HG03196 (cell line): Measurements from ENCODE around the gene DDX21.
"Not testable (repeated sequence)": the region's sequence is repeated elsewhere in the genome, so short reads cannot be mapped to it uniquely, and the experiment has no call there.

Experiments
- ATAC-seq: cut with Tn5 transposase; IDR thresholded peaks from one replicate; pipeline ENCODE4 v1.9.1; 2021; ENCODE audit not compliant: unreplicated experiment

The DDX21 gene

DNA sequence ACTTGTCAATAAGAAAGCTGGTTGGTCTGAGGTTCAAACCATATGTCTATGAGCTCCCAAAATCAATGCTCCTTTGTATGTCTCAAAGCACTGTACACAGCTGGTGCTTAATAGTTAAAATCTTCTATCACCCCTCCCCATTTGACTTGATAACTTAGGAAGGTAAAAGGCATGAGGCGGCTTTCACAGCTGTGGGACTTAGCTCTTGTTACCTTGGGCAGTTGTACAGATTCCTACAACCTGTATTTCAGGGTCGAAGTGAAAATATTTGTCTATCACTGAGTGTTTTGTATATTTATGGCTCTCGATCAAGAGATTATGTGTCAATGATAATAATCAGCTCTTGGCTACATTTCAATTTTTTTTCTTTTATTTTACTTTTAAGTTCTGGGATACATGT is 31.6 kb downstream of the DDX21 start:
- no peak for ATAC-seq

DNA sequence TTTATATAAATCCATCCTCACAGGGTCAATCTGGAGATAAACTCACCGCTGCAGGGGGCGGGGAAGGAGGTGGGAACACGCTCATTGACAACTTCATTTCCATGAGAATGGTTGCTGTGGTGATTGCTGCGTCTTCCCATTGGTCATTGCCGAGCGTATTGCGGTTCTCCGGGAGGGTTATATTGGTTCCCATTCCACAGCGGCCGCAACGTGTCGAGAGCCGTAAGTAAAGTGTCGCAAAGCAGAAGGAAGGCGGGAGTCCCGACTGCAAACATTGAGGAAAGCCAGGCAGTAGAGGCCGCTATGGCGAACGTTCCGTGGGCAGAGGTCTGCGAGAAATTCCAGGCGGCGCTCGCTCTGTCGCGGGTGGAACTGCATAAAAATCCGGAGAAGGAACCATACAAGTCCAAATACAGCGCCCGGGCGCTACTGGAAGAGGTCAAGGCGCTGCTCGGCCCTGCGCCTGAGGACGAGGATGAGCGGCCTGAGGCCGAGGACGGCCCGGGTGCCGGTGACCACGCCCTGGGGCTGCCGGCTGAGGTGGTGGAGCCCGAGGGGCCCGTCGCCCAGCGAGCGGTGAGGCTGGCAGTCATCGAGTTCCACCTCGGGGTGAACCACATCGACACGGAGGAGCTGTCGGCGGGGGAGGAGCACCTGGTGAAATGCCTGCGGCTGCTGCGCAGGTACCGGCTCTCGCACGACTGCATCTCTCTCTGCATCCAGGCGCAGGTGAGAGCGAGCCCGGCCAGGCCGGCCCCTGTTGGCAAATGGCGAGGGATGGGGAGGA is 32.8 kb downstream of the DDX21 start, which contains the start of gene KIFBP:
KIFBP (plus strand) TSS at position 274 of the 787 bp plus-strand sequence; CDS start at position 304, 30 bp downstream.
- ATAC-seq, result peak; percentile 81

DNA sequence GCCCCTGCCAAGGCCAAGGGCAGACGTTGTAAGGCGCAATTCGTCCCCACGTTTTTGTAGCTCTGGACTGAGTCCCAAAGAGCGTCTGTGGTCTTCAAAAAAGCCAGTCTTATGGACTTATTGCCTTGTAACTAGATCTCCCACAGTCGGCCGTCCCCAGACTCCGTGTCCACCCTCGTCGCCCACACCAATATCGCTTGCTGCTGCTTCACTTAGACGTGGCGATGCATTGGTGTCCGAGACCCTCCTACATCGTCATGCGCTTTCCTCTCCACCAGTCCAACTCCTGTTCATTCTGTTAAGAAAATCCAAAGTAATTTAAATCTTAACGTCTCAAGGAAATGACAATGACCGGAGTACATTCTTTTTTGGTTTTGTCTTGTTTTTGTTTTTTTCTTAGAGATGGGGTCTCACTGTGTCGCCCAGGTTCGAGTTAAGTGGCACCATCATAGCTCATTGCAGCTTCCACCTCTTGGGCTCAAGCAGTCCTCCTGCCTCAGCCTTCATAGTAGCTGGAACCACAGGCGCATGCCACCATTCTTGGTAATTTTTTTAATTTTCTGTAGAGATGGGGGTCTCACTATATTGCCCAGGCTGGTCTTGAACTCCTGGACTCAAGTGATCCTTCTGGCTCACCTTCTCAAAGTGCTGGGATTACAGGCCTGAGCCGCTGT is 33.5 kb downstream of the DDX21 start:
- ATAC-seq, result peak; percentile 1

DNA sequence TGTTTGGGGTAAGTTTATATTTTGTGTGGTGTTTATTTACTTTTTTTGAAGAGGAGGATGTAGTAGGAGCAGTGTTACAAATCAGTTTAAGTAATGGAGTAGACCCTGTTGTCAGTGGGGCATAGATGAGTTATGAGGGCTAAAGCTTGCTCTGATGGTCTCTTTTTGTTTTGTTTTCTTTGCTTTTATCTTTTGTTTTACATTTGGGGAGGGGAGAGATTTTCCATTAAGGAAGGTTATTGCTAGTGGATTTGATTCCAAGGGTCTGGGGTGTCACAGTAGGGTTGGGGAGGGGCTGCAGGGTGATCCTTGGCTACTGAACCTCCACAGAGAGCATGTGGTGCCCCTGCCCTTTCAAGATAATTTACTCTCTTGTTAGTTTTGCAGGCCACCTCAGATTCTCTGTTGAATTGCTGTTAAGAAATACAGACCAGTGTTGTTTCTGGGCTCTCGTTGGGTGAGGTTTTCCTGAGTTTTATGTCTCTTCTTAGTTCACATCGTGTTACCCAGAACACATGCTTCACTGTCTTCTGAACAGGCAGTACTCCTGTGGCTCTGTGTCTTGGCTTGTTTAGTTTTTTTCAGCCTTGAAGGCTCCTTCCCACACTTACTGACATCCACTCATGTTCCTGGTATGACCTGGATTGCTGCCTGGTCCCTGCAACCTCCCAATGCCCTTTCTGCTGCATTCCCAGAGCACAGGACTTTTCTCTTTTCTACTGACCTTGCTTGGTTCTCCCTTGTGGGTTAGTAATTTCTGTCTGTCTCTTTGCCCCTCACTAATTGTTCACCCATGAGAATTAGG is 36.9 kb downstream of the DDX21 start:
- no peak for ATAC-seq

DNA sequence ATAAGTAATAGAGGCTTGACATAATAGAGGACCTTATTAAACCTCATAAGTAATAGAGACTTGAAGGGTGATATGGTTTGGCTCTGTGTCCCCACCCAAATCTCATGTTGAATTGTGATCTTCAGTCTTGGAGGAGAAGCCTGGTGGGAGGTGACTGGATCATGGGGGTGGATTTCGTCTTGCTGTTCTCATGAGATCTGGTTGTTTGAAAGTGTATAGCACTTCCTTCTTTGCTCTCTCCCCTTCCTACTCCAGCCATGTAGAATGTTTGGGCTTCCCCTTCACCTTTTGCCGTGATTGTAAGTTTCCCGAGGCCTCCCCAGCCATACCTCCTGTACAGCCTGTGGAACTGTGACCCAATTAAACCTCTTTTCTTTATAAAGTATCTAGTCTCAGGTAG is 41.2 kb downstream of the DDX21 start:
- ATAC-seq, result peak; percentile 16

DNA sequence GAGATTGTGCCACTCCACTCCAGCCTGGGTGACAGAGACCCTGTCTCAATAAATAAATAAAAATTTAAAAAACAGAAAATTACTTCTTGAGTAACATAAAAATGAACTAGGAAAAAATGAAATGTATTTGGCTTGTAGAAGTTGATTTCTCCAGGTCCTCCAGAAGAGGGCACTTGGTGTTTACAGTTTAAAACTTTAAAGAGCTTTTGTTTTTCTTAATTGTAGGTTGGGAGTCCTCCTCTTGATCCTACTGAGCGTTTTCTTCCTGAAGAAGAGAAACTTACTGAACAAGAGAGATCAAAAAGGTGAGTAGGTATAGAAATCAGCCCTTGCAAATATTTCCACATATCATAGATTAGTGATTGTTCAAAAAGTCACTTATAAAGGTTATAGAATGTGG is 48.9 kb downstream of the DDX21 start:
- ATAC-seq, result no peak

DNA sequence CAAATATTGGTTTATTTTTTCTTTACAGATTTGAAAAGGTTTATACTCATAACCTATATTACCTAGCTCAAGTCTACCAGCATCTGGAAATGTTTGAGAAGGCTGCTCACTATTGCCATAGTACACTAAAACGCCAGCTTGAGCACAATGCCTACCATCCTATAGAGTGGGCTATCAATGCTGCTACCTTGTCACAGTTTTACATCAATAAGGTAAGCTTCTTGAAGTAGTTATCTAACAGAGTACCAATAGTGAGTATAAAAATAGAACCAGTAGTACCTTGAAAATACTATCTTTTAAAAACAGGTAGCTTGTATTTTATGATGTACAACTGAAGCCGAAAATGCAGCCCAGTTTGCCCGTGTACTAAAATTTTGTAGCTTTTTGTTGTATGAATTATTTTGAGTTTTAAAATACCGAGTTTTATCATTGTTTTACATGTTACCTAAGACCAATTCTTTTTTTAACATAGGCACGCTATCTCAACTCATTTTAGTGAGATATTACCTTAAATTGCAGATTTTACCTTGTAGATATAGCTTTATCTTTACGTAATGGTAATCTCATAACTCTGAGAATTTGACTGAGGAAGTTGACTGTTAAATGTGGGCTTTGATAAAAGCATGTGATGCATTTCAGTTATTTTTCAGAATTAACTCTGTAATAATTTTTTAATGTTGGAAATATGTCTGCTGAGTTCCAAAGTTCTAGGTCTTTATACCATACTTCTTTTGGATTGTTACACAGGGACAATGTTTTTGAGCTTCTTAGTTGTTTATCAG is 49.9 kb downstream of the DDX21 start:
- no peak for ATAC-seq

DNA sequence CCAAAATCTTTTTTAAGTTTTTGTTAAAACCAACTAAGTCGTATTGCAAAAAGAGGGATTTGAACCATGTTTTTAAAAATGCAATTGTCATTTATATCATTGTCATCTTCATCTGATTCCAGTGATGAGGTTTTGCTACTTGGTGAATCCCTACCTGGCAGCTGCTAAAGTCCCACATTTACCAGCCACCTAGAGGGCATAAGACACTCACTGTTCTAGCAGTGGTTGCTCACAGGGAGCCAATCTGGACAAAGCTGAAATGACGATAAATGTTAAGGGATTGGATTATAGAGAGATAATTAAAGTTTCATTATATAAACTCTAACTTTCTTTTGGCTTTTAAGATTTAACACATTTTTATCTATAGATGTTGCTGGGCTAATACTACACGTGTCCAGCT is 51.3 kb downstream of the DDX21 start:
- ATAC-seq, result no peak

DNA sequence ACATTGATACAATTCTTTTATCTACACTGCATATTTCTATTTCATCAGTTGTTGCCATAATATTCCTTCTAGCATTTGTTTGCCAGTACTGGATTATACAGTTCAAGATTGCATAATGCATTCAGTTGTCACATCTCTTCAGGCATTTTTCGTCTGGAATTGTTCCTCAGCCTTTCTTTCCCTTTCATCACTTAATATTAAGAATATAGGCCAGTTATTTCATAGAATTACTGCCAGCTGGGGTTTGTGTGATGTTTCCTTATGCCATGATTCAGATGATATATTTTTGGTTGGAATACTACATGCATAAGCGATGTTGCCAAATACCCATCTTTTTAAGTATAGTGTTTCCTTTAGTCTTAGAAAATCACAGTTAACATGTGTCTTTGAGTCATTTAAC is 53.4 kb downstream of the DDX21 start:
- no peak for ATAC-seq

DNA sequence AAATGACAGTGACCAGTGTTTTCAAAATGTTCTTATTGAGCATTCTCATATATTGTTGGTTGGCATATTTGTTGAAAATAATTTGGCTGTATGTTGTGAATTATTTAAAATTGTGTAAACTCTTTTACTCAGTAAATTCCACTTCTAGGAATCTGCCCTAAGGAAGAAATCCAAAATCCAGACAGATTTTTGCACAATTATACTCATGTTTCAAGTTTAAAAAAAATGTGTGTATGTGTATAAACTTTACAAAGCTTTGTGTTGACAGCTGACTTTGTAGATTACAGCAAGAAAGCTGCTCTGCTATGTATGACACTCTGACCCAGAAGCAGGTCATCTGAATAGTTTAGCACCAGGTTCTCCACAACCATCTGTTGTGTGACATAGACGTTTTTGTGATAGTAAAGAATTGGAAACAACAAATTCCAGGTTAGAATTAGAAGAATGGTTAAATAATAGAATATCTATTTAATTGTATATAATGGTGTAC is 54.2 kb downstream of the DDX21 start:
- no peak for ATAC-seq

DNA sequence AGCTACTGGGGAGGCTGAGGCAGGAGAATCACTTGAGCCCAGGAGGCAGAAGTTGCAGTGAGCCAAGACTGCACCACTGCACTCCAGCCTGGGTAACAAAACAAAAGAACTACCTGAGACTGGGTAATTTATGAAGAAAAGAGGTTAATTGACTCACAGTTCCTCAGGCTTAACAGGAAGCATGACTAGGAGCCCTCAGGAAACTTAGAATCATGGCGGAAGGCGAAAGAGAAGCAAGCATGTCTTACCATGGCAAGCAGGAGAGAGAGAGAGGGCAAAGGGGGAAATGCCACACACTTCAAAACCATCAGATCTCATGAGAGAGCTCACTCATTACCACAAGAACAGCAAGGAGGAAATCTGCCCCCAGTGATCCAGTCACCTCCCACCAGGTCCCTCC is 56.8 kb downstream of the DDX21 start:
- ATAC-seq, result not testable (repeated sequence)

DNA sequence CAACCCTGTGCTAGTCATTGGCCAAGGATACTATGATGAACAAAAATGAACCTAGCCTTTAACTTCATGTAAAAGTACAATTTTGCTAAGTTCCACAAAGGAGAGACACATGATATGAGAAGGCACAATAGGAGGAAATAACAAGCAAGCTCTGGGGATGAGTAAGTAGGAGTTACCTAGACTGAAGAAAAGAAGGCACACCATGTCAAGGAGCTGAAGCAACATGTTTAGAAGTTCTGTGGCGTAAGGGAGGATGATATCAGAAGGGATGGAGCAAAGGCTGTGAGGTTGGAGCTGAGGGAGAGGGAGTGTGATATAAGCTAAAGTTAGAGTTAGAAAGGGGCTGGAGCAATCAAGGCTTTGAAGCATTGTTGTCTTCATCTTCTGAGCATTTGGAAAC is 58.2 kb downstream of the DDX21 start:
- ATAC-seq, result no peak

DNA sequence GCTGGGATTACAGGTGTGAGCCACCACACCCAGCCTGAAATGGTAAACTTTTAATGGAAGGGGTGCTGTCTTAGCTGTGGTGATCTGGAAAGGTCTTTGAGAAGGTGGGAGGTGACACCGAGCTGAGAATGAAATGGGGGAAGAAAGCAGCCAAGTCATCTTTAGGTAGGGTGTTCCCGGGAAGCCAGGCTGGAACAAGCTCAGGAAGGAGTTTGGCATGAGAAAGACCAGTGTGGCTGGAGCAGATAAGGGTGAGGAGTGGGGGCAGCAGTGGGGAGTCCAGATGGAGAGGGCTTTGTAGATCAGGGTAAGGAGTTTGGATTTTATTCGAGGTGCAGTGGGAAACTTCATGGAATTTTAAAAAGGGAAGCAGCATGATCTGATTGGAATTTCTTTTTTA is 62.6 kb downstream of the DDX21 start:
- ATAC-seq, result no peak

DNA sequence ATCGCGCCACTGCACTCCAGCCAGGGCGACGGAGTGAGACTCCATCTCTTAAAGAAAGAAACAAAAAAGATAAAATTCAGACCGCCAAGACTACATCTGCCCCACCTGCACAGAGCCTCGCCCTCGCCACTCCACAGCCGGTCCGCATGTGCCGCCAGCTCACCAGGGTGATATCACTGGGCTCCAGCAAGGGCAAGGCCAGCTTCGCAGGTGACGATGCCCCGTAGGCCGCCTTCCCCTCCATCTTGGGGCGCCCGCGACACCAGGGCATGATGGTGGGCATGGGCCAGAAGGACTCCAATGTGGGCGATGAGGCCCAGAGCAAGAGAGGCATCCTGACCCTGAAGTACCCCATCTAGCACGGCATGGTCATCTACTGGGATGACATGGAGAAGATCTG is 66.6 kb downstream of the DDX21 start:
- no peak for ATAC-seq

DNA sequence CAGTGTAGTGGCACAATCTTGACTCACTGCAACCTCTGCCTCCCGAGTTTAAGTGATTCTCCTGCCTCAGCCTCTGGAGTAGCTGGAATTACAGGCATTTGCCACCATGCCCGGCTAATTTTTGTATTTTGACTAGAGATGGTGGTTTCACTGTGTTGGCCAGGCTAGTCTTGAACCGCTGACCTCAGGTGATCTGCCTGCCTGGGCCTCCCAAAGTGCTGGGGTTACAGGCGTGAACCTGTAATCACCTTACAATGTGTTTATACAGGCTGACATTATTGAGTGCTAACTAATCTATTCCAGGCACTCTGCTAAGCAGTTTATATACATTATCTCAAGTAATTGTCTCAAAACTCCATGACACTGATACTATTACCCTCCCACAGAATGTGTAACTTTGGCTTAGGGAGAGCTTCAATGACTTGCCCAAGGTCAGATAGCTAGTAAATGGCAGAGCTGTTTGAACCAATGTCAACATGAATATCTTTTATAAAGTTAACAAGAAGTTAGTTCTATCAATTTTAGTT is 69.5 kb downstream of the DDX21 start:
- ATAC-seq, result no peak

DNA sequence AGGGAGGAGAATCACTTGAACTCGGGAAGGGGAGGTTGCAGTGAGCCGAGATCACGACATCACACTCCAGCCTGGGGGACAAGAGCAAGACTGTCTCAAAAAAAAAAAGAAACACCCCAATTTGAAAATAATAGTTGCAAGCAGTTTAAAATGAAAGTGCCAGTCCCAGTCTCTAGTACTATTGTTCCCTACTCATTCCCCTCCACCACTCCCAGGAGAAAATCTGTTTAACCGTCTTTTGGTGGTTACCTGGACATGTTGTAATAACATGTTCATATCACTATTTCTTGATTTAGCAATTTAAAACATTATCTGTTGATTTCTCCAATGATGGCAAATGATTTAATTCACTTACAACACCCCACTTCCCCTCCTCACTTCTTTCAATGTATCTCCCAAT is 77.3 kb downstream of the DDX21 start:
- no peak for ATAC-seq
